HCT116 (cell line): ENCODE results near the gene NET1. TPM values are rescaled to one million over a fixed set of nuclear protein-coding genes. Genes with fewer than 3 reads are reported as not detected.

Source experiments
- ATAC-seq: fragments of 200-7000 bp; cut with Tn5 transposase; 2 replicates; pipeline ENCODE4 v1.9.1; 2020; ENCODE audit warnings: mild to moderate bottlenecking, moderate library complexity
- BruUV-seq: library from RNA; stranded (reverse); fragments of 400-500 nt; replicated peaks from 2 replicates; lab custom pipeline; 2021; lab: Mats Ljungman, UMichigan
- CTCF ChIA-PET: fragments of 300-600 bp; sonication (Branson Sonifier 250); formaldehyde crosslinking; loops from one replicate; lab custom pipeline; 2021; ENCODE audit warnings: antibody characterized with exemption; lab: Charles Lee
- POLR2A ChIA-PET: fragments of 300-600, 350-600 bp; sonication (Branson Sonifier 250); formaldehyde crosslinking; loops from one replicate; lab custom pipeline; 2021; ENCODE audit warnings: antibody characterized with exemption; lab: Charles Lee
- RAD21 ChIA-PET, 2 experiments: fragments of 300-600 bp; sonication (Branson Sonifier 250); formaldehyde crosslinking; loops; one replicate each; lab custom pipeline; 2023; ENCODE audit warnings: low total read pairs in 2 of 2; ENCODE audit not compliant: uncharacterized antibody in 2 of 2, unreplicated experiment in 2 of 2, low non-redundant PET in 1 of 2; lab: Charles Lee
- DNase-seq: peaks from one replicate; pipeline ENCODE4 v3.0.0-alpha.2; 2010; ENCODE audit warnings: low read depth, low spot score
- H2AFZ ChIP-seq: fragments of 200-600 bp; shearing (Covaris generic), sonication (generic); 2 replicates; pipeline ENCODE4 v1.6.1; 2017; ENCODE audit warnings: low read depth, mixed run types, mixed read lengths, antibody characterized with exemption, low read length; ENCODE audit not compliant: poor library complexity, severe bottlenecking
- H3K27ac ChIP-seq: 2 replicates; pipeline ENCODE4 v1.5.1; 2012; ENCODE audit warnings: low read depth, low read length
- H3K27me3 ChIP-seq: fragments of 200-600 bp; sonication (generic); 2 replicates; pipeline ENCODE4 v1.6.1; 2016; ENCODE audit warnings: mixed run types, low read length, mixed read lengths; ENCODE audit not compliant: insufficient read depth
- H3K36me3 ChIP-seq, 2 experiments: fragments of 200-500 bp in 1 of 2; fragments of 200-600 bp in 1 of 2; sonication (Bioruptor generic) in 1 of 2; sonication (generic) in 1 of 2; 2 replicates each; pipeline versions ENCODE4 v1.5.1 to v1.6.1; 2014 to 2016; ENCODE audit warnings: low read length in 2 of 2, inconsistent platforms in 1 of 2, mixed read lengths in 1 of 2, mixed run types in 1 of 2; ENCODE audit not compliant: insufficient read depth in 2 of 2, control insufficient read depth in 1 of 2
- H3K4me1 ChIP-seq, 2 experiments: fragments of 200-600 bp in 1 of 2; sonication (generic) in 1 of 2; 2 replicates each; pipeline versions ENCODE4 v1.5.1 to v1.6.1; 2012 to 2017; ENCODE audit warnings: low read length in 2 of 2, inconsistent platforms in 1 of 2, mild to moderate bottlenecking in 1 of 2, mixed read lengths in 1 of 2, mixed run types in 1 of 2, moderate library complexity in 1 of 2; ENCODE audit not compliant: insufficient read depth in 2 of 2, control insufficient read depth in 1 of 2
- H3K4me2 ChIP-seq: fragments of 200-600 bp; sonication (generic); 2 replicates; pipeline ENCODE4 v1.6.1; 2017; ENCODE audit warnings: mixed run types, low read length, mixed read lengths
- H3K4me3 ChIP-seq, 2 experiments: fragments of 200-600 bp in 1 of 2; sonication (generic) in 1 of 2; replicated peaks in 1 of 2; 2 replicates each; pipeline ENCODE4 v1.5.1; 2011 to 2016; ENCODE audit warnings: low read length in 2 of 2, control low read depth in 1 of 2, low read depth in 1 of 2, mild to moderate bottlenecking in 1 of 2, mixed read lengths in 1 of 2, mixed run types in 1 of 2
- H3K79me2 ChIP-seq: fragments of 200-600 bp; sonication (generic); 2 replicates; pipeline ENCODE4 v1.6.1; 2017; ENCODE audit warnings: mild to moderate bottlenecking, mixed run types, low read length, moderate library complexity, mixed read lengths; ENCODE audit not compliant: insufficient read depth
- H3K9ac ChIP-seq: fragments of 200-600 bp; sonication (generic); 2 replicates; pipeline ENCODE4 v1.6.1; 2016; ENCODE audit warnings: low read length, mixed read lengths
- H3K9me2 ChIP-seq: fragments of 200-600 bp; sonication (generic), shearing (Covaris generic); 2 replicates; pipeline ENCODE4 v1.6.1; 2017; ENCODE audit warnings: mixed run types, mild to moderate bottlenecking, moderate library complexity; ENCODE audit not compliant: insufficient read depth
- H3K9me3 ChIP-seq, 2 experiments: fragments of 200-500 bp in 1 of 2; fragments of 200-600 bp in 1 of 2; sonication (Bioruptor generic) in 1 of 2; sonication (generic) in 1 of 2; 2 replicates each; pipeline ENCODE4 v1.6.1; 2014 to 2017; ENCODE audit warnings: low read length in 2 of 2, mixed read lengths in 2 of 2, inconsistent platforms in 1 of 2, low read depth in 1 of 2, mild to moderate bottlenecking in 1 of 2, mixed run types in 1 of 2, moderate library complexity in 1 of 2; ENCODE audit not compliant: control insufficient read depth in 1 of 2, insufficient read depth in 1 of 2
- H4K20me1 ChIP-seq: fragments of 200-600 bp; sonication (generic), shearing (Covaris generic); 2 replicates; pipeline ENCODE4 v1.6.1; 2017; ENCODE audit warnings: mixed run types, mild to moderate bottlenecking, moderate library complexity; ENCODE audit not compliant: insufficient read depth
- CBX3 ChIP-seq: IDR thresholded peaks from 2 replicates; pipeline ENCODE4 v1.6.1; 2012; ENCODE audit warnings: low read depth
- EGR1 ChIP-seq: IDR thresholded peaks from 2 replicates; pipeline ENCODE4 v1.6.1; 2012; ENCODE audit warnings: low read depth
- EZH2 ChIP-seq: fragments of 200-600 bp; sonication (generic); IDR thresholded peaks from 2 replicates; pipeline ENCODE4 v1.6.1; 2017; ENCODE audit warnings: antibody characterized with exemption, mixed run types
- EZH2phosphoT487 ChIP-seq: fragments of 200-600 bp; IDR thresholded peaks from 2 replicates; pipeline ENCODE4 v1.6.1; 2018; ENCODE audit warnings: antibody characterized with exemption, borderline replicate concordance
- JUND ChIP-seq: IDR thresholded peaks from 2 replicates; pipeline ENCODE4 v1.6.1; 2012
- POLR2A ChIP-seq: IDR thresholded peaks from 2 replicates; pipeline ENCODE4 v1.7.0; 2011; ENCODE audit warnings: borderline replicate concordance; ENCODE audit not compliant: insufficient read depth, insufficient read length; ENCODE audit errors: extremely low read depth
- POLR2AphosphoS5 ChIP-seq: IDR thresholded peaks from 2 replicates; pipeline ENCODE4 v1.6.1; 2011; ENCODE audit warnings: mild to moderate bottlenecking, low read depth, low read length, moderate library complexity
- RAD21 ChIP-seq: IDR thresholded peaks from 2 replicates; pipeline ENCODE4 v1.6.1; 2012; ENCODE audit warnings: low read depth, mild to moderate bottlenecking
- SIN3A ChIP-seq: IDR thresholded peaks from 2 replicates; pipeline ENCODE4 v1.6.1; 2012; ENCODE audit warnings: low read depth
- ZFX ChIP-seq: fragments of 450-650 bp; IDR thresholded peaks from 2 replicates; pipeline ENCODE4 v1.6.1; 2017
- intact Hi-C: fragments of 100-400 bp; cut with micrococcal nuclease; formaldehyde crosslinking; loops from 2 replicates; pipeline ENCODE4 v1.10.0; 2022
- total RNA-seq: library from RNA; stranded (reverse); gene quantifications from one replicate; pipeline ENCODE4 v1.2.1, GENCODE V29; 2021; ENCODE audit not compliant: unreplicated experiment
- TF ChIP-seq, protein P1 (sequence below), 3 experiments: fragments of 200-600 bp in 1 of 3; sonication (generic) in 1 of 3; IDR thresholded peaks in 2 of 3; conservative IDR thresholded peaks in 1 of 3; 2 replicates each; pipeline ENCODE4 v1.5.1; 2012 to 2017; ENCODE audit warnings: low read depth in 2 of 3, low read length in 2 of 3, antibody characterized with exemption in 1 of 3, borderline replicate concordance in 1 of 3, control low read depth in 1 of 3, mild to moderate bottlenecking in 1 of 3, mixed read lengths in 1 of 3, mixed run types in 1 of 3, moderate library complexity in 1 of 3; ENCODE audit not compliant: insufficient read depth in 1 of 3
- TF ChIP-seq, protein P2 (sequence below): IDR thresholded peaks from 2 replicates; pipeline ENCODE4 v1.6.1; 2012

The NET1 gene
- total RNA-seq, 1 experiment from 2014 or later: 51.2 TPM

- RAD21 ChIA-PET: no interaction called here
- BruUV-seq: no TSS peak
Observed at GRCh38 chr10:5416981-5417380, 4.6 kb downstream of the NET1 start.

GRCh38 chr10:5418584-5418983, 6.2 kb downstream of the NET1 start:
- ATAC-seq: no peak
- H3K9me3 ChIP-seq: peaks cover 3 to 4% of the 10 kb centered on the region in 2 experiments; a peak in 3 of 4 replicates
- no peaks in the 10 kb centered on the region for H3K9me2 ChIP-seq
- ChIA-PET RAD21 (no interaction called here), POLR2A (no interaction called here), CTCF (no interaction called here)
- no peaks in the 10 kb centered on the region for H4K20me1 ChIP-seq
- 0 out of 4 replicates have a peak, but pooled peaks cover 0 to 7% of the 10 kb centered on the region in 2 experiments for H3K36me3 ChIP-seq
- no peak overlapping the region for H3K9ac ChIP-seq
- H3K4me1 ChIP-seq: peaks cover 0 to under 1% of the 10 kb centered on the region in 2 experiments; a peak in 1 of 4 replicates
- no peak overlapping the region for H2AFZ ChIP-seq
- BruUV-seq: no TSS peak
- no peak overlapping the region for H3K4me3 ChIP-seq
- intact Hi-C loops: no loop called here
- no peak for DNase-seq
- no peak for TF ChIP-seq ZFX
- TF ChIP-seq SIN3A: no peak
- no peak for TF ChIP-seq POLR2AphosphoS5
- no peak for TF ChIP-seq JUND
- TF ChIP-seq, protein P1, sequence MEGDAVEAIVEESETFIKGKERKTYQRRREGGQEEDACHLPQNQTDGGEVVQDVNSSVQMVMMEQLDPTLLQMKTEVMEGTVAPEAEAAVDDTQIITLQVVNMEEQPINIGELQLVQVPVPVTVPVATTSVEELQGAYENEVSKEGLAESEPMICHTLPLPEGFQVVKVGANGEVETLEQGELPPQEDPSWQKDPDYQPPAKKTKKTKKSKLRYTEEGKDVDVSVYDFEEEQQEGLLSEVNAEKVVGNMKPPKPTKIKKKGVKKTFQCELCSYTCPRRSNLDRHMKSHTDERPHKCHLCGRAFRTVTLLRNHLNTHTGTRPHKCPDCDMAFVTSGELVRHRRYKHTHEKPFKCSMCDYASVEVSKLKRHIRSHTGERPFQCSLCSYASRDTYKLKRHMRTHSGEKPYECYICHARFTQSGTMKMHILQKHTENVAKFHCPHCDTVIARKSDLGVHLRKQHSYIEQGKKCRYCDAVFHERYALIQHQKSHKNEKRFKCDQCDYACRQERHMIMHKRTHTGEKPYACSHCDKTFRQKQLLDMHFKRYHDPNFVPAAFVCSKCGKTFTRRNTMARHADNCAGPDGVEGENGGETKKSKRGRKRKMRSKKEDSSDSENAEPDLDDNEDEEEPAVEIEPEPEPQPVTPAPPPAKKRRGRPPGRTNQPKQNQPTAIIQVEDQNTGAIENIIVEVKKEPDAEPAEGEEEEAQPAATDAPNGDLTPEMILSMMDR (IDR thresholded peaks at IDR 0.05 in 2 of 3, conservative IDR thresholded peaks at IDR 0.05 in 1 of 3; ENCODE audit: borderline replicate concordance in 1 of 3, insufficient read depth in 1 of 3, low read depth in 2 of 3, low read length in 2 of 3): no peak
- TF ChIP-seq EGR1: no peak
- no peak for TF ChIP-seq EZH2phosphoT487
- TF ChIP-seq POLR2A: no peak
- TF ChIP-seq, protein P2, sequence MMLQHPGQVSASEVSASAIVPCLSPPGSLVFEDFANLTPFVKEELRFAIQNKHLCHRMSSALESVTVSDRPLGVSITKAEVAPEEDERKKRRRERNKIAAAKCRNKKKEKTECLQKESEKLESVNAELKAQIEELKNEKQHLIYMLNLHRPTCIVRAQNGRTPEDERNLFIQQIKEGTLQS: no peak
- TF ChIP-seq RAD21: no peak
- no peak for TF ChIP-seq EZH2
- no peak for TF ChIP-seq CBX3
- no peaks in the 10 kb centered on the region for H3K27me3 ChIP-seq
- H3K79me2 ChIP-seq: peaks cover 100% of the 10 kb centered on the region
- H3K27ac ChIP-seq: no peak overlapping the region
- no peak overlapping the region for H3K4me2 ChIP-seq

More at GRCh38 chr10:5416981-5417380, 4.6 kb downstream of the NET1 start:
- no peaks in the 10 kb centered on the region for H3K9me2 ChIP-seq
- no peak overlapping the region for H2AFZ ChIP-seq
- H3K4me1 ChIP-seq: peaks cover 2 to 7% of the 10 kb centered on the region in 2 experiments; a peak in 3 of 4 replicates
- no peaks in the 10 kb centered on the region for H3K27me3 ChIP-seq
- no peak overlapping the region for H3K4me2 ChIP-seq
- ATAC-seq (no peak), DNase-seq (no peak)
- 0 out of 4 replicates have a peak, but pooled peaks cover 0 to 7% of the 10 kb centered on the region in 2 experiments for H3K36me3 ChIP-seq
- H3K9me3 ChIP-seq: peaks cover 3 to 4% of the 10 kb centered on the region in 2 experiments; a peak in 3 of 4 replicates
- intact Hi-C loops: no loop called here
- TF ChIP-seq, protein P1 (IDR thresholded peaks at IDR 0.05 in 2 of 3, conservative IDR thresholded peaks at IDR 0.05 in 1 of 3; ENCODE audit: borderline replicate concordance in 1 of 3, insufficient read depth in 1 of 3, low read depth in 2 of 3, low read length in 2 of 3): no peak
- no peak for TF ChIP-seq EZH2phosphoT487
- no peak for TF ChIP-seq JUND
- ChIA-PET POLR2A (no interaction called here), CTCF (no interaction called here)
- peaks cover 92% of the 10 kb centered on the region for H3K79me2 ChIP-seq
- H4K20me1 ChIP-seq: no peaks in the 10 kb centered on the region
- H3K4me3 ChIP-seq: no peak overlapping the region
- no peak overlapping the region for H3K27ac ChIP-seq
- H3K9ac ChIP-seq: no peak overlapping the region
